ENCODE results near the gene TNRC18.

TNRC18 gene

GRCh38 chr7:5428478-5429252 lies 5.0 kb upstream of the TNRC18 start:
- DNase-seq (ENCODE audit: low read depth) = peak; percentile 94

GRCh38 chr7:5426226-5426475 lies 2.5 kb upstream of the TNRC18 start:
- DNase-seq (ENCODE audit: low read depth) = peak; percentile 74

GRCh38 chr7:5425507-5426225 lies 2.0 kb upstream of the TNRC18 start:
- DNase-seq (ENCODE audit: low read depth) = peak; percentile 90

- peak; percentile 45 for DNase-seq (ENCODE audit: low read depth)
Measured at GRCh38 chr7:5424749-5425506, 1.3 kb upstream of the TNRC18 start.

- DNase-seq (ENCODE audit: low read depth) = peak; percentile 98
Measured at GRCh38 chr7:5423976-5424748, 528 bp upstream of the TNRC18 start.

- DNase-seq (ENCODE audit: low read depth) = peak; percentile 54
Measured at GRCh38 chr7:5422396-5423305, 983 bp downstream of the TNRC18 start.

- DNase-seq (ENCODE audit: low read depth) = peak; percentile 81
Measured at GRCh38 chr7:5421714-5422395, 1.8 kb downstream of the TNRC18 start.

- DNase-seq (ENCODE audit: low read depth) = peak; percentile 18
Measured at GRCh38 chr7:5420881-5421713, 2.5 kb downstream of the TNRC18 start.

- DNase-seq (ENCODE audit: low read depth) = peak; percentile 16
Measured at GRCh38 chr7:5420067-5420880, 3.4 kb downstream of the TNRC18 start.

- peak; percentile 21 for DNase-seq (ENCODE audit: low read depth)
Measured at GRCh38 chr7:5419539-5420066, 4.0 kb downstream of the TNRC18 start.

- no peak for DNase-seq (ENCODE audit: low read depth)
Measured at GRCh38 chr7:5418285-5418582, 5.4 kb downstream of the TNRC18 start.

GRCh38 chr7:5417106-5418071 lies 6.2 kb downstream of the TNRC18 start:
- peak; percentile 45 for DNase-seq (ENCODE audit: low read depth)

GRCh38 chr7:5414916-5415315 lies 8.7 kb downstream of the TNRC18 start:
- DNase-seq (ENCODE audit: low read depth) = no peak

GRCh38 chr7:5413449-5413786 lies 10.2 kb downstream of the TNRC18 start:
- DNase-seq (ENCODE audit: low read depth) = no peak

- peak; percentile 88 for DNase-seq (ENCODE audit: low read depth)
Measured at GRCh38 chr7:5408777-5409176, 14.9 kb downstream of the TNRC18 start.

- peak; percentile 46 for DNase-seq (ENCODE audit: low read depth)
Measured at GRCh38 chr7:5406957-5407945, 16.4 kb downstream of the TNRC18 start.

All from iris pigment epithelial cell (primary cell).